HUES48 (cell line): ENCODE data around the gene ITGB6.

Experiments used
- H3K27ac ChIP-seq: one replicate; pipeline ENCODE4 v1.7.0; 2013; ENCODE audit warnings: low read depth, low read length, inconsistent platforms
- H3K27me3 ChIP-seq: 2 replicates; pipeline ENCODE4 v1.6.1; 2013; ENCODE audit warnings: mild to moderate bottlenecking, low read length; ENCODE audit not compliant: control insufficient read depth, insufficient read depth
- H3K36me3 ChIP-seq: 2 replicates; pipeline ENCODE4 v1.6.1; 2013; ENCODE audit warnings: low read length; ENCODE audit not compliant: control insufficient read depth, insufficient read depth
- H3K4me1 ChIP-seq: 2 replicates; pipeline ENCODE4 v1.6.1; 2013; ENCODE audit warnings: mild to moderate bottlenecking, low read length; ENCODE audit not compliant: control insufficient read depth, insufficient read depth
- H3K4me3 ChIP-seq: 2 replicates; pipeline ENCODE4 v1.5.1; 2013; ENCODE audit warnings: mild to moderate bottlenecking, low read depth, low read length
- H3K9ac ChIP-seq: 2 replicates; pipeline ENCODE4 v1.6.1; 2013; ENCODE audit warnings: mild to moderate bottlenecking, low read depth, low read length, moderate library complexity
- H3K9me3 ChIP-seq: 2 replicates; pipeline ENCODE4 v1.6.1; 2013; ENCODE audit warnings: low read length; ENCODE audit not compliant: control insufficient read depth, insufficient read depth

ITGB6 gene

DNA sequence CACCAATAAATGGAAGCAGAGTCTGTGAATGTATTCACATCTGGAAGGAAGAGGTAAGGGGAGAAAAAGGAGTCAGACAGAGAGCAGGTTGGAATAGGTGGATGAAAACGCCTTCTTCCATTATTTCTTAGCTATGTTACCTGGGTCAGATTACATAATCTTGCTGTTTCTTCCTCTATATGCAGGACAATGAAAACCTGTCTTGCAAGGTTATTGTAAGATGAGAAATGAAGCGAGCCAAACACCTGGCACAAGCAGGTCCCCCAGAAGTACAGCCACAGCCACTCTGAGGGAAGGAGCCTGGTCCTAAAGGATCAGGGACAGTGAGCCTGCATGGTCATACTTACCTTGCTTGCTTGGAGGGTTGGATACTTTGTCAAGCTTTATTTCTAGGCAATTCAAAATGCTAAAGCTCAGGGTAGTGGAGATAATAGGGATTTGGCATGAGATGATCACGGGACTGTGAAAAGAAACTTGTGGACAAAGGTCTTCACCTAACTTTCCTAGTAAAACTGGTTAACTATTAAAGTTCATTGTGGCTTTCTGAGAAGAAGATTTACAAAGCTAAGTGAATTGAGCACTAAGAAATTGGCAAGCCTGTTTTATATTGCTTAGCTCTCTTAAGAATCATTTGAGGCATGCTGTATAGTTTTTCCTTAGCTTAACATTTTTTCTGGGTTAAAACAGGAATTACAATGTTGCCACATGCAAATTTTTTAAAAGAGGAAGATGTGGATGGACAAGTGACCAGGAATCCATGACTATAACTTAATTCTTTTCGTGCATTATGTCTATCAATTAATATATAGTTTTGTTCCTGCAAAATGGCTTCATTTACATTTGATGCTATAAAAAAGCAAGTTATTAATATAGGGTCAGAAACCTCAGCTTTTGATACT is 121.9 kb downstream of the ITGB6 start:
- H3K4me3 ChIP-seq = no peak overlapping the region
- no peak overlapping the region for H3K9ac ChIP-seq
- no peaks in the 10 kb centered on the region for H3K36me3 ChIP-seq
- no peak overlapping the region for H3K27ac ChIP-seq
- no peaks in the 10 kb centered on the region for H3K4me1 ChIP-seq
- H3K27me3 ChIP-seq = no peaks in the 10 kb centered on the region
- H3K9me3 ChIP-seq = peaks cover 6% of the 10 kb centered on the region

DNA sequence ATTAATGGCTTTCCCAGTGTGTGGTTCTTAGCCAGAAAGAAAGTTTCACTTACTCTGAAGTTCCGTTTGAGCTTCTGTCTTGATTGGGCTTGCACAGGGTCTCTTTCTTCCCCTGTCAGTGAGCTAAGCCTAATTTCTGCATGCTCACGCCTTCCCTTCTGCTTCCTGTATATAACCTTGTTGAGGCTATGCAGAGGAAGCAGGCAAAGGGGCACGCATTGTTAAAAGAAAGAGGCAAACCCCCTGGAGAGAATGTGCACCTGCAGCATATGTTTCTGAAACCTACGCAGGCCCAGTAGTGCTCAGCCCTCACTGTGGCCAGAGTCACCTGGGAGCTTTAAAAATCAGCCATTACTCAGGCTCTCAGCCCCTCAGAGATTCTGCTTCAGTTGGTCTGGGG is 123.2 kb downstream of the ITGB6 start:
- Histone ChIP-seq H3K9me3 (peaks cover 6% of the 10 kb centered on the region), H3K4me3 (no peak overlapping the region), H3K9ac (no peak overlapping the region), H3K27me3 (no peaks in the 10 kb centered on the region), H3K27ac (no peak overlapping the region), H3K4me1 (no peaks in the 10 kb centered on the region), H3K36me3 (no peaks in the 10 kb centered on the region)

DNA sequence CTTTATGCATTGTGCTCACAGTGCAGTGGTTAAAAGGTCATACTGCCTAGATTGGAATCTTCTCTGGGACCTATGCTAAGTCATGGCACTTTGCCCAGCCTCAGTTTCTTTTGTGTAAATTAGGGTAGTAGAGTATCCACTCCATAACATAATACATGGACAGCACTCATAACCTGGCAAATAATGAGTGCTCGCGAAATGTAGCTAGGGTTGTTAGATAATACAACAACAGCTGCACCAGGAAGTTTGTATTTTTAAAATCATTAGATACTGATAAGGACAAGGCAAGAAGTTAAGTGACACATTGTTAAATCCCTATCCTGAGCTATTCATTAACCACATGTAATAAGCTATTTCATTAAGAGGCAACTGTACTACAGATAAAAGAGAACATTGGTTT is 123.8 kb downstream of the ITGB6 start:
- Histone ChIP-seq H3K4me3 (no peak overlapping the region), H3K27me3 (no peaks in the 10 kb centered on the region), H3K9me3 (peaks cover 3% of the 10 kb centered on the region), H3K4me1 (no peaks in the 10 kb centered on the region), H3K36me3 (no peaks in the 10 kb centered on the region), H3K27ac (no peak overlapping the region), H3K9ac (no peak overlapping the region)

DNA sequence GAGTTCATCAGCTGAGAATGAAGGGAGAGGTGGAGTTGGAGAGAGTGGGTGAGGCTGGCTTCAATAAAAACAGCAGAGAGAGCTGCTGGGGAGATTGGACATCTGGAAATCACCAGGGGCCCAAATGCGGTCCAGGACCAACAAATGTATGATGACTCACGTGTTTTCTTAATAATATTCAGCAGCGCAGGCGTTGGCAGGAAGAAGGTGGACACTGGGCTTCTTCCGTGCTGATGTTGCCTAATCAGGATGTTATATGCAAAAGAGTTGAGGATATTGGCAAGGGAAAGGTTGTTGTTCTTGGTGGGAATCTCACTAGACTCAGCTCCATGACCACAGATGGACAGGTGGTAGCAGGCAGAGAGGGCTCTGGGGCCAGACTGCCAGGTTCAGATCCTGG is 124.9 kb downstream of the ITGB6 start:
- Histone ChIP-seq H3K27ac (no peak overlapping the region), H3K4me1 (no peaks in the 10 kb centered on the region), H3K9me3 (peaks cover 5% of the 10 kb centered on the region; the same call in 1 of the 2 replicates), H3K27me3 (no peaks in the 10 kb centered on the region), H3K4me3 (no peak overlapping the region), H3K9ac (no peak overlapping the region), H3K36me3 (no peaks in the 10 kb centered on the region)

DNA sequence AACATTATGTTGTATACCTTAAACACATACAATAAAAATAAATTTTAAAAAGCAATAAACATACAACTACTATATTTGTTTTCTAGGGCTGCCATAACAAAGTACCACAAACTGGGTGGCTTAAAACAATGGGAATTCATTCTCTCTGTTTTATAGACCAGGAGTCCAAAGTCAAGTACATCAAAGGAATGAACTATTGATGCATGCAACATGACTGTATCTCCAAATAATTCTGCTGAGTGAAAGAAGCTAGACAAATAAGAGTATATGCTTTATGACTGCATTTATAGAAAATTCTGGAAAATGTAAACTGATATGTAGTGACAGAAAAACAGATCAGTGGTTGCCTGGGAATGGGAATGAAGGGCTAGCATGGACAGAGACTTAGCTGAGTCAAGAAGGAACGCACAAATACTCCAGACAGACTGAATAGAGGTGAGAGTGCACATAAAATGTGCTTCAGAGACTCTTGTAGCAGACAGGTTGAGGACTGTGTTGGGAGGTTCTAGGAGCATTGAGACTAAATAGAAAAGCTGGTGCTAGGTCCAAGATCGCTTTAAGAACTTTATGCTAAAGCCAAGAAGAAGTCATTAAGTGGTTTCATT is 126.7 kb downstream of the ITGB6 start:
- H3K27me3 ChIP-seq = no peaks in the 10 kb centered on the region
- H3K4me3 ChIP-seq = no peak overlapping the region
- no peaks in the 10 kb centered on the region for H3K36me3 ChIP-seq
- H3K27ac ChIP-seq = no peak overlapping the region
- H3K4me1 ChIP-seq = no peaks in the 10 kb centered on the region
- H3K9ac ChIP-seq = no peak overlapping the region
- H3K9me3 ChIP-seq = peaks cover 23% of the 10 kb centered on the region

DNA sequence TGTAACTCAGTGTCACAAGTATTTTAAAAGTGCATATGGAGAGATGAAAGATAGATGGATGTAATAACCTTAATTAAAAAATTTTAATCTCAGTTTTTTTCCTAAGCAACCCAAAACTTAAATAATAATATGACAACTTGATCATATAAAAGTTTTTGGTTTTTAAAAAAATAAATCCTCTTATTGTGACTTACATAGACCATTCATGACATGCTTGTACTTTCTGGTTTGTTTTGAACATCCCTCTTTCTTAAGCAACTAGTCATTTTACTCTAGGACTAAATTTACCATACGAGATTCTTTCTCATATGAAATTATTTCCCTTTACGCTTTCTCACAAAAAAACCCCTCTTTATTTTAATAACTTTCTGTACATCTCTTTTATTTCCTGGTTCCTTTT is 131.2 kb downstream of the ITGB6 start:
- H3K9ac ChIP-seq = no peak overlapping the region
- no peak overlapping the region for H3K27ac ChIP-seq
- no peak overlapping the region for H3K4me3 ChIP-seq
- no peaks in the 10 kb centered on the region for H3K4me1 ChIP-seq
- H3K9me3 ChIP-seq = peaks cover 23% of the 10 kb centered on the region
- peaks cover 3% of the 10 kb centered on the region for H3K27me3 ChIP-seq
- no peaks in the 10 kb centered on the region for H3K36me3 ChIP-seq

DNA sequence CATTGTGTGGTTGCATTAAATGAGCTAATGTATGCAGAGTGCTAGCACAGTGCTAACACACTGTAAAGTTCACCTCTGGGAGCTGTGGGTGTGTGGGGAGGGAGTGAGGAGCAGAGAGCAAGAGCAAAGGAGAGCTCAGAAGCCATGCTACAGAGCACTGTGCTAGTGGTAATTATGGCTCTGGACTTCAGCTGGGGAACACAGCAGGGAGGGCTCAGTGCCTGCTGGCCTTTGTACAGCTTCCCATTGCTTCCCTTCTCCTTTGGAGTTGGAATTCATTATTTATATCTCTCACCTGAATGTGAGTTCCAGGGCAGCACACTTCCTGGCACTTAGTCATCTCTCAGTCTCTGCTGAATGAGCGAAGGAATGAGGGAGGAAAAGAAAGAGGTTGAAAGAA is 135.2 kb downstream of the ITGB6 start:
- Histone ChIP-seq H3K27ac (no peak overlapping the region), H3K36me3 (no peaks in the 10 kb centered on the region), H3K4me1 (peaks cover 8% of the 10 kb centered on the region), H3K27me3 (peaks cover 29% of the 10 kb centered on the region), H3K9me3 (peaks cover 18% of the 10 kb centered on the region), H3K9ac (no peak overlapping the region), H3K4me3 (no peak overlapping the region)

DNA sequence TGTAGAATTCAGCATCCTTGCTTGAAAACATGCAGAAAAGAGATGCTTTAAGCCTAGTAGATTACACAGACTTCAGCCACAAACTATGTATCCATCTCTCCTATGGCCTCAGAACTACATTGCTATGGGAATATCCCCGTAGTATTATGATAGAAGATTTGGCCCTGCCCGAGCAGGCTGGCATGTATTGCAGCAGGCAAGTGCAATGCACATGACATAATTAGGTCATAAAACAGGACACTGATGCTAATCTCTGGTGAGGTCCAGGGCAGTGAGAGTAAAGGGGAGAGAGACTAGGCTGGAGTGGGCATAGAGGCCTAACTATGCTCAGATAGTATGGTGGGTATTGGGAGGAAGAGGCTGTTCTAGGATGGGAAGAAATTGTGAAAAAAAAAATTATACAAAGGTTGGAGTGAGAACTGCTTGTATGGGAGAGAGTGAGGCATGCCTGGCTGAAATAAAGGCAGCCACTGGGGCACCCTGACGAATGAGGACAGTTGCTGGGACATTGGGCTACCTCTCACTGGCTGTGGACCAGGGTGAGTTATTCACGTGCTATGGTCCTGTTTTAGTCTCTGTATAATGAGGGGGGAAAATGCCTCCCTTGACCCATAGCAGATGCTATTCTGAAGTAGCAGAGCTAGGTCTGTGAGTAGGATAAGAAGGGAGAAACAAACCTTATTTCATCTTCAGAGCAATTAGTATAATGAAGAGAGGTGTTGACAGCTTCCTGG is 136.0 kb downstream of the ITGB6 start:
- Histone ChIP-seq H3K9ac (no peak overlapping the region), H3K9me3 (peaks cover 10% of the 10 kb centered on the region), H3K4me1 (peaks cover 8% of the 10 kb centered on the region), H3K27ac (no peak overlapping the region), H3K36me3 (no peaks in the 10 kb centered on the region), H3K27me3 (peaks cover 29% of the 10 kb centered on the region), H3K4me3 (no peak overlapping the region)

DNA sequence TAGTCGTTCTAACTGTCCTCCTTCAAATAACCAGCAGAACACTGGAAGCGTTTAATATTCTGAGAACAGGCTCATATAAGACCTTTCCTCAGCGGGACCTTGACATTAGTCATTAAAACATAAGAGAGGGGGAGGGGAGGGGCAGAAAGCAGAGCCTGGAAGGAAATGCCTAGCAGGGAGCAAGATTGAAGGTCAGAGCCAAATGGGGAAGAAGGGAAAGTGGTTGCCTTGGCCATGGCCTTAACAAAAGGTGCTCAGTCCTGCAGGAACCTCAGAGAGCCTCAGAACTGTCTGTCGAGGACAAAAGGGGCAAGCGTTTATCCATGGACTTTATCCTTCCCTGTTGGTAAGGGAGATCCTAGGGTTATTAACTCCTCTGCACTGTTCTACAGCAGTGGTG is 136.8 kb downstream of the ITGB6 start:
- peaks cover 8% of the 10 kb centered on the region for H3K4me1 ChIP-seq
- H3K36me3 ChIP-seq = no peaks in the 10 kb centered on the region
- H3K4me3 ChIP-seq = peak overlapping the region; percentile 62
- H3K27ac ChIP-seq = no peak overlapping the region
- H3K9me3 ChIP-seq = peaks cover 2% of the 10 kb centered on the region
- peaks cover 29% of the 10 kb centered on the region for H3K27me3 ChIP-seq
- no peak overlapping the region for H3K9ac ChIP-seq

- Histone ChIP-seq H3K27ac (peak within 1 kb of the TSS; percentile 36), H3K27me3 (peaks cover 29% of the 10 kb centered on the region), H3K9me3 (no peaks in the 10 kb centered on the region; the same call in 1 of the 2 replicates), H3K9ac (no peak within 1 kb of the TSS), H3K4me3 (peak within 1 kb of the TSS; percentile 62), H3K4me1 (peaks cover 8% of the 10 kb centered on the region), H3K36me3 (no peaks in the 10 kb centered on the region)
Observed at GRCh38 chr2:160062292-160063005, 137.6 kb downstream of the ITGB6 start, which contains the start of gene PLA2R1. Gene PLA2R1 (minus strand): TSS chr2:160062615. CDS start chr2:160062403, 212 bp downstream.
